ENCODE measurements around the gene STC2. TPM values are rescaled to one million over a fixed set of nuclear protein-coding genes. Genes with fewer than 3 reads are reported as not detected.

The STC2 gene
- total RNA-seq, 1 experiment from 2014 or later = 128 TPM

GRCh38 chr5:173315495-173316338, 12.5 kb downstream of the STC2 start:
- peak; percentile 65 for DNase-seq (ENCODE audit: extremely low read depth, low read depth)

GRCh38 chr5:173314166-173314952, 13.9 kb downstream of the STC2 start:
- no peak for DNase-seq (ENCODE audit: extremely low read depth, low read depth)

GRCh38 chr5:173313351-173313801, 14.8 kb downstream of the STC2 start:
- no peak for DNase-seq (ENCODE audit: extremely low read depth, low read depth)

- no peak for DNase-seq (ENCODE audit: extremely low read depth, low read depth)
These were observed 15.4 kb downstream of the STC2 start for GRCh38 chr5:173312821-173313220.

- no peak for DNase-seq (ENCODE audit: extremely low read depth, low read depth)
These were observed 16.2 kb downstream of the STC2 start for GRCh38 chr5:173311818-173312585.

GRCh38 chr5:173310861-173311785, 17.1 kb downstream of the STC2 start:
- DNase-seq (ENCODE audit: extremely low read depth, low read depth) = no peak

- no peak for DNase-seq (ENCODE audit: extremely low read depth, low read depth)
These were observed 17.9 kb downstream of the STC2 start for GRCh38 chr5:173310218-173310769.

GRCh38 chr5:173309731-173310130, 18.5 kb downstream of the STC2 start:
- DNase-seq (ENCODE audit: extremely low read depth, low read depth) = no peak

GRCh38 chr5:173308226-173308625, 20.0 kb downstream of the STC2 start:
- no peak for DNase-seq (ENCODE audit: extremely low read depth, low read depth)

- no peak for DNase-seq (ENCODE audit: extremely low read depth, low read depth)
These were observed 20.5 kb downstream of the STC2 start for GRCh38 chr5:173307695-173308094.

- DNase-seq (ENCODE audit: extremely low read depth, low read depth) = no peak
These were observed 21.5 kb downstream of the STC2 start for GRCh38 chr5:173306695-173307094.

- DNase-seq (ENCODE audit: extremely low read depth, low read depth) = no peak
These were observed 23.6 kb downstream of the STC2 start for GRCh38 chr5:173304591-173304988.

- DNase-seq (ENCODE audit: extremely low read depth, low read depth) = no peak
These were observed 24.2 kb downstream of the STC2 start for GRCh38 chr5:173303878-173304590.

- DNase-seq (ENCODE audit: extremely low read depth, low read depth) = peak; percentile 53
These were observed 25.6 kb downstream of the STC2 start for GRCh38 chr5:173302546-173303155.

- DNase-seq (ENCODE audit: extremely low read depth, low read depth) = no peak
These were observed 26.3 kb downstream of the STC2 start for GRCh38 chr5:173301695-173302545.

GRCh38 chr5:173300389-173301047, 27.7 kb downstream of the STC2 start:
- no peak for DNase-seq (ENCODE audit: extremely low read depth, low read depth)

- DNase-seq (ENCODE audit: extremely low read depth, low read depth) = no peak
These were observed 28.4 kb downstream of the STC2 start for GRCh38 chr5:173299820-173300219.

Data from NCI-H460 (cell line).